T-helper 17 cell (primary cell): ENCODE data around the gene ABCC6. TPM values are rescaled to one million over a fixed set of nuclear protein-coding genes. Genes with fewer than 3 reads are reported as not detected.
A peak's percentile ranks its signal among the peaks of the same experiment; 100 is the strongest.

Experiments
- ATAC-seq: fragments of 150-1000 bp; cut with Tn5 transposase; 2 replicates; pipeline ENCODE4 v1.10.0; 2021; ENCODE audit warnings: mild to moderate bottlenecking, moderate library complexity
- DNase-seq, 3 donors: peaks; one replicate each; pipeline versions ENCODE4 v3.0.0 to v3.0.0-alpha.2; 2020 to 2021
- H3K9me3 ChIP-seq: one replicate; pipeline ENCODE4 v1.7.0; 2013; ENCODE audit warnings: low read length, mild to moderate bottlenecking; ENCODE audit not compliant: control insufficient read depth, poor library complexity, severe bottlenecking
- H3K27ac Mint-ChIP-seq: one replicate; pipeline ENCODE4 v1.8.0; 2022; ENCODE audit warnings: mild to moderate bottlenecking, moderate library complexity, mixed read lengths
- H3K27me3 Mint-ChIP-seq: one replicate; pipeline ENCODE4 v1.8.0; 2022; ENCODE audit warnings: mixed read lengths
- H3K36me3 Mint-ChIP-seq: one replicate; pipeline ENCODE4 v1.8.0; 2022; ENCODE audit warnings: low read depth, mixed read lengths
- H3K4me1 Mint-ChIP-seq: one replicate; pipeline ENCODE4 v1.8.0; 2022; ENCODE audit warnings: mild to moderate bottlenecking, mixed read lengths
- H3K4me3 Mint-ChIP-seq: one replicate; pipeline ENCODE4 v1.8.0; 2022; ENCODE audit warnings: mild to moderate bottlenecking, moderate library complexity, mixed read lengths
- total RNA-seq, 4 donors: library from RNA in 2 of 4; stranded (reverse) in 2 of 4; gene quantifications; one replicate each; pipeline ENCODE4 v1.2.3 and lab custom pipeline; 2022 to 2026

ABCC6 gene
- total RNA-seq, 2 donors from 2014 or later: not detected

DNA sequence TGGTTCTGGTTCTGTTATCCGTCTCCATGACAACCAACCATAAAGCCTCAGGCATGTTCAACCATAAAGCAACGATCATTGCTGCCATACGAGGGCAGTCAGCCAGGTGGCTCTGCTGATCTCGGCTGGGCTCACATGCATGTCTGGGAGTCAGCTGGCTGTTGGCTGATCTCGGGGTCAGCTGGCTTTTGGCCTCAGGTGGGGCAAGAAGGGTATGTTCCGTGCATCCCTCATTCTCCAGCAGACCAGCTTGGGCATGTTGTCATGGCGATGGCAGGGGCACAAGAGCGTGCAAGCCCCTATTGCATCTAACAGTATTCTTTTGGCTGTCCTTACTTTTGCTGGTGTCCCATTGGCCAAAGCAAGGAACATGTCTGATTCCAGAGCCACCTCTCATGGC is 86.2 kb downstream of the ABCC6 start:
- Mint-ChIP-seq H3K36me3 (peaks cover 4% of the 10 kb centered on the region), H3K4me3 (no peak overlapping the region), H3K4me1 (no peaks in the 10 kb centered on the region), H3K27me3 (no peaks in the 10 kb centered on the region), H3K27ac (no peak overlapping the region)
- DNase-seq (no peak), ATAC-seq (no peak)
- no peaks in the 10 kb centered on the region for H3K9me3 ChIP-seq

DNA sequence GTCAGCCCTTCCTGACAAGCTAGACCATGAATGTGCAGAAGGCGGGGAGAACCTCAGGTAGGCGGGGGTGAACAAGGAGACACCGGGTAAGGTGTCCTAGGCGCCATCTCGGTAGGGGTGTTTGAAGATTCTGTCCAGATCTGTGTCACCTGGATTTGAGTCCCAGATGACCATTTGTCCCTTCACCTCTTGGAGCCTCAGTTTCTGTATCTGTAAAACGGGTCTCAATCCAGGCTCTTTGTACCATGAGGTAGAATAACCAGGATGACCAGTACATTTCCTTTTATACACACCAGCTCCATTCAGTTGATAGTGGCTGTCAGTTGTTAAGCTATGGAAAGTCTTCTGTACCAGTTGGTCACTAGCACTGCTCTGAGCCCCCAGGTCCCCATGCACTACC is 86.7 kb downstream of the ABCC6 start:
- ATAC-seq: no peak
- Mint-ChIP-seq H3K36me3 (peaks cover 6% of the 10 kb centered on the region), H3K27ac (no peak overlapping the region)

DNA sequence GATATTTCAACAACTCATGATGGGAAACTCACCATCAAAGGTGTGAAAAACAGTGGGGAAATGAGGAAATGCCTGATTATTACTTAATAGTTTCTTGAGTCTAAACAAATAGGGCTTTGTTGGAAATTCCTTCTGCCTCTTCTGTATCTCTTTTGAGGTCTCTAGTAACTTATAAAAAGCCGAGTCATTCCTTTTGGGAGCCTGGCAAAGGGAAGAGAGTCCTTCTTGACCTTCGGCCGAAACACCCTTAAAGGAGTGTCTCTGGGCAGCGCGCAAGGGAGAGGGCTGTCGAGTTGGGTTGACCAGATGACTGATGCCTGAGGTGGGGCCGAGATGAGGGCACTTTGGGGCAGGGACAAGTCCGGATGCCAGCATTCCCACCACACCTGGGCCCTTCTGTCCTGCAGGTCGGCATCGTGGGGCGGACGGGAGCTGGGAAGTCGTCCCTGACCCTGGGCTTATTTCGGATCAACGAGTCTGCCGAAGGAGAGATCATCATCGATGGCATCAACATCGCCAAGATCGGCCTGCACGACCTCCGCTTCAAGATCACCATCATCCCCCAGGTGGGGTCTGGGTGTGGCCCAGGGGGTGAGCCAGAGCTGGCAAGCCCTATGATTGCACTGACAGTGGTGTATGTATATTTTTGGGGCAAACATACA is 89.2 kb downstream of the ABCC6 start:
- H3K4me3 Mint-ChIP-seq: no peak overlapping the region
- H3K4me1 Mint-ChIP-seq: no peaks in the 10 kb centered on the region
- DNase-seq (no peak), ATAC-seq (no peak)
- no peaks in the 10 kb centered on the region for H3K9me3 ChIP-seq
- H3K36me3 Mint-ChIP-seq: peaks cover 8% of the 10 kb centered on the region
- peak overlapping the region; percentile 27 for H3K27ac Mint-ChIP-seq
- no peaks in the 10 kb centered on the region for H3K27me3 Mint-ChIP-seq

More for the DNA sequence above, 86.7 kb downstream of the ABCC6 start:
- no peak for DNase-seq
- no peak overlapping the region for H3K4me3 Mint-ChIP-seq
- H3K9me3 ChIP-seq: no peaks in the 10 kb centered on the region
- H3K4me1 Mint-ChIP-seq: no peaks in the 10 kb centered on the region
- no peaks in the 10 kb centered on the region for H3K27me3 Mint-ChIP-seq

DNA sequence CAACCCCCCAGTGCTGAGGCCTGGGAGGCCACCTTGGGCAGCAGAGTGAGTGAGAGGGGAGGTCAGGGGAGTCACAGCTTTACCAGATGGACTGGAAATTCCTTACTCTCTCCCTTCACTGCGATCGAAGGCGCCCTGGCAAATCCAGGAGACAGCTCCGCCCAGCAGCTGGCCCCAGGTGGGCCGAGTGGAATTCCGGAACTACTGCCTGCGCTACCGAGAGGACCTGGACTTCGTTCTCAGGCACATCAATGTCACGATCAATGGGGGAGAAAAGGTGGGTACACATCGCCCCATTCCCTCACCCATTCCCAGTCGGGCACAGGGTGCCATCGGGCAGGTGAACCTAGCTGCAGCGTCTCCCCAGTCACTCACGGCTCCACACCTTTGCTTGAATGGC is 91.6 kb downstream of the ABCC6 start:
- no peak for DNase-seq
- H3K27me3 Mint-ChIP-seq: no peaks in the 10 kb centered on the region
- H3K36me3 Mint-ChIP-seq: peaks cover 5% of the 10 kb centered on the region

DNA sequence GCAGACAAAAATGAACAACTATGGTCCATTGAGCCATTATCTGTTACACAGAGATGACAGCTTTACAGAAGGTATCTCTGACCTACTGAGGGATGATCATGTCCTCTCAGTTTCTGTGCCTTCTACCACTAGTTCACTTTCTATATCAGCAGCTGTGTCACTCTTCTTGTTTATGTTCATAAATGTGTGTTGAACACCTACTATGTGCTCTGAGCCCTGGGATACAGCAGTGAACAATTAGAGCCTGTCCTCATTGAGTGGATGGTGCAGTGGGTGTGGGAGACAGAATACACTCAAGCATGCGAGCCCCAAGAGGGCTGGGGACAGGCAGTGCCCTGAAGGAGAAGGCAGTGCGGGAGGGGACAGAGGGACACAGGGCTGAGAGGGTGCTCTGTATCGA is 92.1 kb downstream of the ABCC6 start:
- H3K4me3 Mint-ChIP-seq: no peak overlapping the region
- no peaks in the 10 kb centered on the region for H3K27me3 Mint-ChIP-seq
- H3K36me3 Mint-ChIP-seq: peaks cover 5% of the 10 kb centered on the region
- H3K4me1 Mint-ChIP-seq: no peaks in the 10 kb centered on the region
- H3K9me3 ChIP-seq: no peaks in the 10 kb centered on the region
- H3K27ac Mint-ChIP-seq: no peak overlapping the region
- ATAC-seq (no peak), DNase-seq (no peak)

More for the DNA sequence above, 91.6 kb downstream of the ABCC6 start:
- no peak overlapping the region for H3K4me3 Mint-ChIP-seq
- peak overlapping the region; percentile 56 for H3K27ac Mint-ChIP-seq
- ATAC-seq: no peak
- no peaks in the 10 kb centered on the region for H3K9me3 ChIP-seq
- no peaks in the 10 kb centered on the region for H3K4me1 Mint-ChIP-seq

DNA sequence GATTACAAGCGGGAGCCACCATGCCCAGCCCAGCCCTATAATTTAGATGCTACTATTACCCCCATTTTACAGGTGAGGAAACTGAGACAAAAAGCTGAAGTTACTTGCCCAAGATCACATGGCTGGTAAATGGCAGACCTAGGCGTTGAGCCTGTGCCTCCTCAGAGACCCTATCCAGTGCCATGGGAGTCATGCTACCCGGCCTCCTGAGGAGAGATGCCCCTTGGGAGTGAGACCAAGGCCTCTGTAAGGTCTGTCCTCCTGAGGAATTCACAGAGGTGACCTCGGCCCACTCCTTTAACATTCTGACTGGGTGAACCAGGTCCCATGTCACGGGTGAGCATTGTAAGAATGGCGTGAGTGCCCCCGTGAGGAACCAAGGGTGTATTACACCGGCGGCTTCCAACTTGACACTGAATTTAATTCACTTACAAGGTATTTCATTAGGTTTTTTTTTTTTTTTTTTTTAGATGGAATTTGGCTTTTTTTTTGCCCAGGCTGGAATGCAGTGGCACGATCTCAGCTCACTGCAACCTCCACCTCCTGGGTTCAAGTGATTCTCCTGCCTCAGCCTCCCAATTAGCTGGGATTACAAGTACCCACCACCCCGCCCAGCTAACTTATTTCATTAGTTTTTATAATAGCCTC is 95.7 kb downstream of the ABCC6 start:
- Mint-ChIP-seq H3K4me3 (no peak overlapping the region), H3K27me3 (no peaks in the 10 kb centered on the region), H3K27ac (no peak overlapping the region), H3K4me1 (no peaks in the 10 kb centered on the region), H3K36me3 (peaks cover 5% of the 10 kb centered on the region)
- ATAC-seq: peak; percentile 91
- peak; percentile 38 to 63 (median 45) for DNase-seq
- peaks cover 3% of the 10 kb centered on the region for H3K9me3 ChIP-seq

DNA sequence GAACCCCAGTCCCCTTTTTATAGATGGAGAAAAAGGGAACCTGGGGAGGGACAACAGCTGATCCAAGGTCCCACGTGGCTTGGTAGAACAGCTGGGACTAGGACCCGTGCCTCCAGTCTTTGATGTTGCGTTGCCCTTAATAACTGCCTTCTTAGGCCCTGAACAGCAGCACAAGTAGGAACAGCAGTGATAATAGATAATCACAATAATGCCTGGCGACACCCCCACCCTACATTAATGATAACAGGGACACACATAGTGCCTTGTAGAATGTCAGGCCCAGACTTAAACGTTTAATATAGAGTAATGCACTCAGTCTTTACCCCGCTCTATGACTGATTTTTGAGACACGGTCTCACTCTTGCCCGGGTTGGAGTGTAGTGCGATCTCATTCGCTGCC is 96.4 kb downstream of the ABCC6 start:
- Mint-ChIP-seq H3K4me3 (no peak overlapping the region), H3K27me3 (no peaks in the 10 kb centered on the region), H3K4me1 (no peaks in the 10 kb centered on the region), H3K36me3 (peaks cover 3% of the 10 kb centered on the region), H3K27ac (no peak overlapping the region)
- ATAC-seq (no peak), DNase-seq (no peak)
- H3K9me3 ChIP-seq: peaks cover 3% of the 10 kb centered on the region

DNA sequence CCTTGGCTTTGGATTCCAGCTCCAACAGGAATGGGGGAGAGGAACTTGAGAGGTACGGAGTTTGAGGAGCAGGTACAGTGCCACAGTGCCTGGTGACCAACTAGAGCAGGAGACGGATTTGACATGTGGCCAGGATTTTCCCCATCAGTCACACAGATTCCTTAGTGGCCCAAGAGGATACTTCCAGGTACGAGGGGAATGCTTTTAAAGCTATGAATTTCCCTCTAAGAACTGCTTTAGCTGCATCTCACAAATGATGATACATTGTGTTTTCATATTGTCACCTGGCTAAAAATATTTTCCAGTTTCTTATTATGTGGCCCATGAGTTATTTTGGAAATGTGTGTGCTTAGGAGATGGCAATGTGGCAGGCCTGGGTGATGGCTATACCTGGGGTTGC is 98.3 kb downstream of the ABCC6 start:
- DNase-seq (no peak), ATAC-seq (no peak)
- peaks cover 4% of the 10 kb centered on the region for H3K4me1 Mint-ChIP-seq
- peaks cover 3% of the 10 kb centered on the region for H3K9me3 ChIP-seq
- no peak overlapping the region for H3K4me3 Mint-ChIP-seq
- no peak overlapping the region for H3K27ac Mint-ChIP-seq
- peaks cover 4% of the 10 kb centered on the region for H3K36me3 Mint-ChIP-seq
- H3K27me3 Mint-ChIP-seq: no peaks in the 10 kb centered on the region

DNA sequence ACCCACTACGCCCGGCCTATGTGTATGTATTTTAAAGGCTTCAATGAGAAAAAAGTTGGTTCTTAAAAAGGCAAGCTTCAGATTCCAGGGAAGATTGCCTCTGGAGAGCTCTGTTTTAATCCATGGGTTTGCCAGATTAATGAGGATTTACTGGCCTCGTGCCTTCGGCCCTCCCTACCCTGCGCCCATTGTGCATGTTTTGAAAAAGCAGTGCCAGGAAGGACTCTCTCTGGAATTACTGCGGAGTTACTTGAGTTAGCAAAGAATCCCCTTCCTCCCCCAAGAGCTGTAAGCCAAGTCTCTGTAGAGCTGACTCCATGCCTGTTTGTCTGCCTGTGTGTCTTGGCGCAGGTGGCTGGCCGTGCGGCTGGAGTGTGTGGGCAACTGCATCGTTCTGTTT is 98.9 kb downstream of the ABCC6 start:
- Mint-ChIP-seq H3K4me3 (no peak overlapping the region), H3K4me1 (peaks cover 7% of the 10 kb centered on the region), H3K27me3 (no peaks in the 10 kb centered on the region), H3K36me3 (peaks cover 4% of the 10 kb centered on the region), H3K27ac (no peak overlapping the region)
- ATAC-seq (no peak), DNase-seq (no peak)
- H3K9me3 ChIP-seq: peaks cover 3% of the 10 kb centered on the region

DNA sequence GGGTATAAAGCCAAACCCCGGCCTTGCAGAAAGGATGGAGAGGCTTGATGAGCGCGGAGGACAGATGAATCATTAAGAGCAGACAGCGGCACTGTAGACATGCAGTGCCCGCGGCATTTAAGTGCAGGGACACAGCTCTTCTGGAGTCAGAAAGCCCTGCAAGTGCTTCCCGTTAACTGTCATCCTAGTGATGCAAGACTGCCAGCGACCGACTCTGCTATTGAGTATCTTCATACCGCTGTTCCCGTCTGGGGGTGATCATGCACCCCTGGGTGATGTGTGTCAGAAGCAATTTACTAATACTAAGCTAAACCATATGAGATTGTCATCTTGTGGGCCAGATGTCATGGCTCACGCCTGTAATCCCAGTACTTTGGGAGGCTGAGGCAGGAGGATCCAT is 101.0 kb downstream of the ABCC6 start:
- peaks cover 7% of the 10 kb centered on the region for H3K4me1 Mint-ChIP-seq
- DNase-seq (no peak), ATAC-seq (no peak)
- no peak overlapping the region for H3K27ac Mint-ChIP-seq
- no peak overlapping the region for H3K4me3 Mint-ChIP-seq
- H3K27me3 Mint-ChIP-seq: no peaks in the 10 kb centered on the region
- peaks cover 6% of the 10 kb centered on the region for H3K9me3 ChIP-seq
- H3K36me3 Mint-ChIP-seq: peaks cover 9% of the 10 kb centered on the region

DNA sequence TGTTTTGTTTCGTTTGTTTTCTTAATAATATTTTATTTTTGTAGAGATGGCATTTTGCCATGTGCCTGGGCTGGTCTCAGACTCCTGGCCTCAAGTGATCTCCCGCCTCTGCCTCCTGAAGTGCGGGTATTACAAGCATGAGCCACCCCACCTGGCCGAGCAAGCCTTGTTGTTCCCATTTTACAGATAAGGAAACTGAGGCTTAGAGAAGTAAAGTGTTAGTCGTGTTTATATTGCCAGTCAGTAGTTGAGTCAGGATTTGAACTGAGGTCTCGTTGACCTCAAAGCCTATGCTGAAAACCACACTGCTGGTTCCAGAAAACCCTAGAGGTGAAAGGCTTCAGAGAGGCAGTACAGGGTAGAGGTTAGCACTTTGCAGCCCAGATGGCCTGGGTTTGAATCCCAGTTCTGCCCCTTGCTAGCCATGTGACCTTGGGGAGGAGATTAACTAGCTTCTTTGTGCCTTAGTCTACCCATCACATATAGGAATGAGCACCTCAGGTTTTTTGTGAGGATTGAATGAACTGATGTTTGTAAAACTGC is 102.0 kb downstream of the ABCC6 start:
- Mint-ChIP-seq H3K36me3 (peaks cover 13% of the 10 kb centered on the region), H3K4me3 (no peak overlapping the region), H3K4me1 (peaks cover 7% of the 10 kb centered on the region), H3K27ac (no peak overlapping the region), H3K27me3 (no peaks in the 10 kb centered on the region)
- peaks cover 6% of the 10 kb centered on the region for H3K9me3 ChIP-seq
- DNase-seq (no peak), ATAC-seq (no peak)

DNA sequence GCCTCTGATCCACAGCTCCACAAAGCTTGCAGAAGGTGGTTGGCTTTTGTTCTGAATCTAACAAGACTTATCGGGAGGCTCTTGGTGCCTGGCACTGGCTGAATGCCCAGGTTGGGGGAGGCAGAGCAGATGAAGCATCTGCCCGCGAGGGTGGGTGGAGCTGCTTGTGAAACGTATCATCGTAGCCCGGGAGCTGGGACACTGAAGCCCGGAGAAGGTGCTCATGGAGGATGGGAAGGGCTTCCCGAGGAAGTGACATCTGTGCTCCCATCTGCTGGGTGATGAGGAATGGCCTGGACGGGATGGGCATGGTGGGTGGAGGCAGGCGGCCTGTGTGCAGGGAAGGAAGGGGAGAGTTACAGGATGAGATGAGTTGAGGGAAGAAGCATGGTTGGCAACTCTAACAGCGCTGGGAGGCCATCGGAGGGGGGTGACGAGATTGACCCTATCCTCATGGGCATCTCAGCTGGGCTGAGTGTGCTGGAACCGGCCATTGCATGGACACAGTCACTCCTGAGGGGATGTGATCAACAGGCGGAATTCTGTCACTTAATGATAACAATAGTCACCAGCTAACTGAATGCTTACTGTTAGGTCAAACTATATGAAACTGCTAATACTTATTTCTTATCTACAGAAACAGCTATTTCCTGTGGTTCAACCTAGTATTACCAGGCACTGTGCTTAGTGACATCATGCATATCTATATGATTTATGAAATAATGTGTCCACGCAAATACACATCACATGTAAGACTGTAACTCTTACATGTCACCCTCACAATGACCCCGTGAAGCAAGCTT is 102.7 kb downstream of the ABCC6 start:
- ATAC-seq (peak; percentile 28), DNase-seq (no peak)
- no peak overlapping the region for H3K4me3 Mint-ChIP-seq

DNA sequence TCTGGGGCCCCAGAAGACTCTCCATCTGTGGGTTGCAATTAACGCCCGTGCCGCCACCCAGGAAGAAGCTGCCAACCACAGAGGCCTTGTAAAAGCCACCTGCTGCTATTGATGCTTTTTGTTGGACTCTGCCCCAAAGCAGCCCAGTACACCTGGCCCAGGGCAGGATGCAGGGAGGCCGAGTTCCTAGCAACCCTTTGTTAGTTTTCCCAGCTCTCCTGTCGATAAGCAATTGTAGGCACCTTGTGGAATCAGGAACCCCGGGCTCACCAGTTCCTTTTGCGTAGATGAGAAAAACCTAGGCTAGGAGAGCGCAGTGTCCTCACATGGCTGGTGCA is 103.3 kb downstream of the ABCC6 start:
- ATAC-seq (no peak), DNase-seq (no peak)
- Mint-ChIP-seq H3K27me3 (no peaks in the 10 kb centered on the region), H3K27ac (peak overlapping the region; percentile 79), H3K4me3 (no peak overlapping the region), H3K36me3 (peaks cover 14% of the 10 kb centered on the region), H3K4me1 (peaks cover 7% of the 10 kb centered on the region)
- peaks cover 5% of the 10 kb centered on the region for H3K9me3 ChIP-seq

More for the DNA sequence above, 102.7 kb downstream of the ABCC6 start:
- no peaks in the 10 kb centered on the region for H3K27me3 Mint-ChIP-seq
- H3K27ac Mint-ChIP-seq: peak overlapping the region; percentile 79
- H3K4me1 Mint-ChIP-seq: peaks cover 7% of the 10 kb centered on the region
- peaks cover 13% of the 10 kb centered on the region for H3K36me3 Mint-ChIP-seq
- peaks cover 6% of the 10 kb centered on the region for H3K9me3 ChIP-seq
